Upper lobe of left lung (tissue), 6 donors: ENCODE measurements around the gene KCNN4. TPM values are rescaled to one million over a fixed set of nuclear protein-coding genes. Genes with fewer than 3 reads are reported as not detected.

Experiments
- ATAC-seq, 2 donors: fragments of 200-7000 bp; cut with Tn5 transposase; one replicate each; pipeline ENCODE4 v1.9.1; 2022; ENCODE audit warnings: mild to moderate bottlenecking in 2 of 2, moderate library complexity in 2 of 2; ENCODE audit not compliant: low FRiP score in 2 of 2
- DNase-seq, 2 donors: peaks; one replicate each; pipeline ENCODE4 v3.0.0-alpha.2; 2019 to 2020
- H3K27ac ChIP-seq, 4 donors: fragments of 200-600 bp; sonication (generic); one replicate each; pipeline ENCODE4 v1.5.1; 2016 to 2019
- H3K27me3 ChIP-seq, 4 donors: fragments of 200-600 bp; sonication (generic); one replicate each; pipeline ENCODE4 v1.5.1; 2017 to 2019
- H3K36me3 ChIP-seq, 4 donors: fragments of 200-600 bp; sonication (generic); one replicate each; pipeline ENCODE4 v1.5.1; 2016 to 2019
- H3K4me1 ChIP-seq, 4 donors: fragments of 200-600 bp; sonication (generic); one replicate each; pipeline ENCODE4 v1.5.1; 2018 to 2019
- H3K4me3 ChIP-seq, 4 donors: fragments of 200-600 bp; sonication (generic); one replicate each; pipeline ENCODE4 v1.5.1; 2017 to 2019; ENCODE audit warnings: mild to moderate bottlenecking in 2 of 4, moderate library complexity in 1 of 4
- H3K9me3 ChIP-seq, 4 donors: fragments of 200-600 bp; sonication (generic); one replicate each; pipeline ENCODE4 v1.5.1; 2018 to 2019
- EP300 ChIP-seq, 4 donors: sonication (generic); formaldehyde crosslinking; IDR thresholded peaks; one replicate each; pipeline ENCODE4 v1.5.1; 2017; ENCODE audit warnings: antibody characterized with exemption in 4 of 4, control low read depth in 2 of 4
- POLR2A ChIP-seq, 4 donors: fragments of 450-650 bp; IDR thresholded peaks; one replicate each; pipeline ENCODE4 v1.5.1; 2016 to 2017; ENCODE audit warnings: antibody characterized with exemption in 4 of 4, mild to moderate bottlenecking in 2 of 4
- POLR2AphosphoS5 ChIP-seq, 2 donors: sonication (generic); formaldehyde crosslinking; IDR thresholded peaks; one replicate each; pipeline ENCODE4 v1.5.1; 2017; ENCODE audit warnings: antibody characterized with exemption in 2 of 2
- WGBS, 2 donors: methylation state at CpG; one replicate each; pipeline ENCODE4 v1.1.5; 2017 to 2018; 5-methylcytosine and 5-hydroxymethylcytosine counted together
- total RNA-seq, 6 donors: library from RNA; depleted of rRNA in 4 of 6; stranded (reverse); fragments of >200 nt in 4 of 6; gene quantifications; one replicate each; pipeline versions ENCODE4 v1.1.0 to v1.2.1, GENCODE V29; 2016 to 2021
- TF ChIP-seq, protein P1 (sequence below), 6 experiments: fragments of 450-650 bp in 4 of 6; fragments of 200-600 bp in 2 of 6; sonication (generic) in 2 of 6; IDR thresholded peaks; one replicate each; pipeline ENCODE4 v1.5.1; 2016 to 2019; ENCODE audit warnings: antibody characterized with exemption in 6 of 6
- donor health status: DM: no; HTN: no; CAD: no; lungs with moderate emphysema.
- donor health status: DM: no; HTN: yes; CAD: no; lungs with severe emphysema.

KCNN4 gene
- total RNA-seq, 6 donors from 2014 or later: 4.7 to 43.0 (median 10.4) TPM

DNA sequence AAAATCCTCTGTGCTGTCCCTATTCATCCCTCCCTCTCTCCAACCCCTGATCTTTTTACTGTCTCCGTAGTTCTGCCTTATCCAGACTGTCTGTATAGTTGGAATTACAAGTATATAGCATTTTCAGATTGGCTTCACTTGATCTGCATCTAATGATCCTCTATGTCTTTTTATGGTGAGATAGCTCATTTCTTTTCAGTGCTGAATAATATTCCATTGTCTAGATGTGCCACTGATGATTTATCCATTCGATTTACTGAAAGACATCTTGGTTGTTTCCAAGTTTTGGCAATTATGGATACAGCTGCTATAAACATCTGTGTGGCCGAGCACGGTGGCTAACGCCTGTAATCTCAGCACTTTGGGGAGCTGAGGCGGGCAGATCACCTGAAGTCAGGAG lies 45.8 kb downstream of the KCNN4 start:
- DNase-seq (no peak), ATAC-seq (no peak)
- 97 to 98% methylated on average over 6 of the region's 6 CpGs for WGBS, 2 donors
- Histone ChIP-seq H3K4me1 (peaks cover 0 to 7% (median 2%) of the 10 kb centered on the region in 4 donors), H3K27ac (no peak overlapping the region), H3K27me3 (no peaks in the 10 kb centered on the region), H3K9me3 (no peaks in the 10 kb centered on the region), H3K36me3 (peaks cover 9 to 92% (median 84%) of the 10 kb centered on the region in 4 donors), H3K4me3 (no peak overlapping the region)
- TF ChIP-seq, protein P1, sequence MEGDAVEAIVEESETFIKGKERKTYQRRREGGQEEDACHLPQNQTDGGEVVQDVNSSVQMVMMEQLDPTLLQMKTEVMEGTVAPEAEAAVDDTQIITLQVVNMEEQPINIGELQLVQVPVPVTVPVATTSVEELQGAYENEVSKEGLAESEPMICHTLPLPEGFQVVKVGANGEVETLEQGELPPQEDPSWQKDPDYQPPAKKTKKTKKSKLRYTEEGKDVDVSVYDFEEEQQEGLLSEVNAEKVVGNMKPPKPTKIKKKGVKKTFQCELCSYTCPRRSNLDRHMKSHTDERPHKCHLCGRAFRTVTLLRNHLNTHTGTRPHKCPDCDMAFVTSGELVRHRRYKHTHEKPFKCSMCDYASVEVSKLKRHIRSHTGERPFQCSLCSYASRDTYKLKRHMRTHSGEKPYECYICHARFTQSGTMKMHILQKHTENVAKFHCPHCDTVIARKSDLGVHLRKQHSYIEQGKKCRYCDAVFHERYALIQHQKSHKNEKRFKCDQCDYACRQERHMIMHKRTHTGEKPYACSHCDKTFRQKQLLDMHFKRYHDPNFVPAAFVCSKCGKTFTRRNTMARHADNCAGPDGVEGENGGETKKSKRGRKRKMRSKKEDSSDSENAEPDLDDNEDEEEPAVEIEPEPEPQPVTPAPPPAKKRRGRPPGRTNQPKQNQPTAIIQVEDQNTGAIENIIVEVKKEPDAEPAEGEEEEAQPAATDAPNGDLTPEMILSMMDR (IDR thresholded peaks at IDR 0.05): no peak
- TF ChIP-seq EP300 (IDR thresholded peaks at IDR 0.05): no peak
- no peak for TF ChIP-seq POLR2AphosphoS5 (IDR thresholded peaks at IDR 0.05)
- no peak for TF ChIP-seq POLR2A (IDR thresholded peaks at IDR 0.05)

DNA sequence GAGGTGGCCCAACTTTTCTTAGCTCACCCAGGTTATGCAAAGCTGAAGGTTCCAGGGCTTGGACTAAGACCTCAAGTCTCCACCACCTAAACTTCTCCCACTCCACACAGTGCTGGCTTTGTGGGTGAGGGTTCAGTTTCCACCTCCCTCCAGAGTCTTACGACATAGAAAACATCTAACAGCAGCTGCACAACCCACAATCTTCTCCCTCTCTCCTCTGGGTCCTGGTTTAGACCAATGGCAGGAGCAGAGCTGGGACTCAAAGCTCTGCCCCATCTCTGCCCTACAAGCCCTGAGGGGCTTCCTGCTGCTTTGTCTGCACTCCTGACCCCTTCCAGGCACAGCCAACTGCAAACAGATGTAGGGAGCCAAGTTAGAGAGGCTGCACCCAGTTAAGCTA lies 48.9 kb downstream of the KCNN4 start:
- ATAC-seq: no peak
- DNase-seq: no peak
- H3K27ac ChIP-seq: no peak overlapping the region
- no peaks in the 10 kb centered on the region for H3K9me3 ChIP-seq
- TF ChIP-seq POLR2AphosphoS5 (IDR thresholded peaks at IDR 0.05): no peak
- TF ChIP-seq, protein P1 (IDR thresholded peaks at IDR 0.05): no peak
- TF ChIP-seq EP300 (IDR thresholded peaks at IDR 0.05): no peak
- no peak for TF ChIP-seq POLR2A (IDR thresholded peaks at IDR 0.05)
- H3K36me3 ChIP-seq: peaks cover 5 to 81% (median 64%) of the 10 kb centered on the region in 4 donors
- WGBS, 2 donors: 65 to 67% methylated on average over 1 of the region's 1 CpG
- H3K4me1 ChIP-seq: no peaks in the 10 kb centered on the region
- H3K27me3 ChIP-seq: no peaks in the 10 kb centered on the region
- no peak overlapping the region for H3K4me3 ChIP-seq

DNA sequence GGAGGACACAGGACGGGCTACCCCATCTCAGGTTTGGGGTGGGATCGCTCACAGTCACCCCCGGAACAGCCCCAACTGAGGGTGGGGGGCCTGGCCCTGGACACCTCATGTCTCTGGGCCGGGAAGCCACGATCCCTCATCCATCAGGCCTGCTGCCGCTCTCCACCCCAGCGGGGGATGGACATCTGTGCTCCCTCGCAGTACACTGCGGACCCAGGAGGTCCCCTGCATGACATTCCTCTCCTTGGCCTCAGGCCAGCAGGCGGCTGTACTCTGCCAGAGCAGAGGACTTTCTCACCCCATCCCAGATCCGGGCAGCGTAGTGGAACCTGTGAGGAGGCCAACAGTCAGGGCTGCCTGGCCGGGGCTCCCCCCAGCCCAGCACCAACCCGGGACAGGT lies 49.4 kb downstream of the KCNN4 start:
- Histone ChIP-seq H3K27me3 (no peaks in the 10 kb centered on the region), H3K36me3 (peaks cover 5 to 76% (median 59%) of the 10 kb centered on the region in 4 donors), H3K4me3 (no peak overlapping the region), H3K27ac (no peak overlapping the region), H3K9me3 (no peaks in the 10 kb centered on the region), H3K4me1 (no peaks in the 10 kb centered on the region)
- TF ChIP-seq POLR2A (IDR thresholded peaks at IDR 0.05) (no peak), POLR2AphosphoS5 (IDR thresholded peaks at IDR 0.05) (no peak), EP300 (IDR thresholded peaks at IDR 0.05) (no peak)
- TF ChIP-seq, protein P1 (IDR thresholded peaks at IDR 0.05): no peak
- DNase-seq (no peak), ATAC-seq (peak in 1 of 2 donors; percentile 4)
- 75 to 91% methylated on average over 4 to 8 of the region's 14 CpGs for WGBS, 2 donors

DNA sequence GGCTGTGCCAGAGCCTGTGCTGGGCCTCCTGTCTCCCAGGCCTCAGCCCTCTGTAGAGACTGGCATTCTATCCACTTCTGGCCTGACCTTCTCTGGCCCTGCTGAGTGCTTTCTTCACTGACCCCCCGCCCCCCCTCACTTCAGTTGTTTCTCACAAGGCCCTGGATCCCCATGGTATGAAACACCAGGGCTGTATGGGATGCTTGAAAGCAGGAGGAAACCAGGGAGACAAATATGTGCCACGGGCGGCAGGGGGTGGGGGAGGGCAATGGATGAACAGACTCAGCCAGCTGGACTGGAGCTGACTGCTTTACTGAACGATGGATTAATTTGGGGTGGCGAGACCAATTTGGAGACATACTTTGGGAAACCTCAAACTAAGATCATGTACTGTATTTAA lies 50.9 kb downstream of the KCNN4 start:
- Histone ChIP-seq H3K4me1 (no peaks in the 10 kb centered on the region), H3K9me3 (no peaks in the 10 kb centered on the region), H3K36me3 (peaks cover 5 to 67% (median 53%) of the 10 kb centered on the region in 4 donors), H3K27ac (no peak overlapping the region), H3K27me3 (no peaks in the 10 kb centered on the region), H3K4me3 (no peak overlapping the region)
- TF ChIP-seq, protein P1 (IDR thresholded peaks at IDR 0.05): no peak
- no peak for TF ChIP-seq POLR2A (IDR thresholded peaks at IDR 0.05)
- TF ChIP-seq POLR2AphosphoS5 (IDR thresholded peaks at IDR 0.05): no peak
- no peak for TF ChIP-seq EP300 (IDR thresholded peaks at IDR 0.05)
- ATAC-seq: no peak
- 82 to 86% methylated on average over 5 of the region's 5 CpGs for WGBS, 2 donors
- no peak for DNase-seq

DNA sequence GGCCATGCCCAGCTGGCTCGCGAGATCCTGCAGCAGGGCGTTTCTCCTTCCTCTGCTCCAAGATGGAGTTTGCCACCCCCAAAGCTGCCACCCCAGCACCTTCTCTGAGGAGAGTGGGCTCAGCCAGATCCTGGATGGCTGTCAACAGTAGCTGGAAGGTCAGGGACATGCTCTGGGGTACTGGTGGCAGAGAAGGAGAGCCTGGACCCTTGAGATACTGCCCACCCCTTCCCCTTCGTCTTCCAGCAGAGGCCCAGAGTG lies 53.2 kb downstream of the KCNN4 start:
- H3K27me3 ChIP-seq: no peaks in the 10 kb centered on the region
- peaks cover 5 to 46% (median 31%) of the 10 kb centered on the region in 4 donors for H3K36me3 ChIP-seq
- H3K4me1 ChIP-seq: no peaks in the 10 kb centered on the region
- no peak overlapping the region for H3K27ac ChIP-seq
- no peaks in the 10 kb centered on the region for H3K9me3 ChIP-seq
- TF ChIP-seq POLR2AphosphoS5 (IDR thresholded peaks at IDR 0.05) (no peak), EP300 (IDR thresholded peaks at IDR 0.05) (no peak), POLR2A (IDR thresholded peaks at IDR 0.05) (no peak)
- TF ChIP-seq, protein P1 (IDR thresholded peaks at IDR 0.05): no peak
- DNase-seq (no peak), ATAC-seq (no peak)
- 64 to 94% methylated on average over 3 to 4 of the region's 4 CpGs for WGBS, 2 donors
- H3K4me3 ChIP-seq: no peak overlapping the region
